ENCODE results near the gene DAPP1. TPM values are rescaled to one million over a fixed set of nuclear protein-coding genes. Genes with fewer than 3 reads are reported as not detected.

DAPP1 gene
- total and polyA plus RNA-seq, 2 donors (not counting 1 experiment from before 2014, with no cell fraction given), result not detected

- TF ChIP-seq, protein P1, sequence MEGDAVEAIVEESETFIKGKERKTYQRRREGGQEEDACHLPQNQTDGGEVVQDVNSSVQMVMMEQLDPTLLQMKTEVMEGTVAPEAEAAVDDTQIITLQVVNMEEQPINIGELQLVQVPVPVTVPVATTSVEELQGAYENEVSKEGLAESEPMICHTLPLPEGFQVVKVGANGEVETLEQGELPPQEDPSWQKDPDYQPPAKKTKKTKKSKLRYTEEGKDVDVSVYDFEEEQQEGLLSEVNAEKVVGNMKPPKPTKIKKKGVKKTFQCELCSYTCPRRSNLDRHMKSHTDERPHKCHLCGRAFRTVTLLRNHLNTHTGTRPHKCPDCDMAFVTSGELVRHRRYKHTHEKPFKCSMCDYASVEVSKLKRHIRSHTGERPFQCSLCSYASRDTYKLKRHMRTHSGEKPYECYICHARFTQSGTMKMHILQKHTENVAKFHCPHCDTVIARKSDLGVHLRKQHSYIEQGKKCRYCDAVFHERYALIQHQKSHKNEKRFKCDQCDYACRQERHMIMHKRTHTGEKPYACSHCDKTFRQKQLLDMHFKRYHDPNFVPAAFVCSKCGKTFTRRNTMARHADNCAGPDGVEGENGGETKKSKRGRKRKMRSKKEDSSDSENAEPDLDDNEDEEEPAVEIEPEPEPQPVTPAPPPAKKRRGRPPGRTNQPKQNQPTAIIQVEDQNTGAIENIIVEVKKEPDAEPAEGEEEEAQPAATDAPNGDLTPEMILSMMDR (conservative IDR thresholded peaks at IDR 0.05 in 1 of 2, IDR thresholded peaks at IDR 0.05 in 1 of 2; ENCODE audit: low read depth in 1 of 2, low read length in 2 of 2), result no peak
- TF ChIP-seq EZH2 (IDR thresholded peaks at IDR 0.05; ENCODE audit: low read length, missing control alignments), result no peak
- Histone ChIP-seq H2AFZ (ENCODE audit: low read length) (no peak overlapping the region), H4K20me1 (ENCODE audit: control insufficient read depth, extremely low read depth, insufficient read depth, low read length) (no peaks in the 10 kb centered on the region), H3K4me3 (replicated peaks in 1 of 4; ENCODE audit: control extremely low read depth in 1 of 4, insufficient read depth in 1 of 4, low read depth in 3 of 4, low read length in 4 of 4) (no peak overlapping the region), H3K9ac (ENCODE audit: insufficient read depth, low read length) (no peak overlapping the region), H3K9me3 (ENCODE audit: control insufficient read depth, insufficient read depth, low read depth, low read length) (no peaks in the 10 kb centered on the region), H3K4me1 (ENCODE audit: control insufficient read depth, extremely low read depth, insufficient read depth, low read length) (no peaks in the 10 kb centered on the region), H3K36me3 (ENCODE audit: control insufficient read depth, insufficient read depth, low read length) (no peaks in the 10 kb centered on the region), H3K27ac (ENCODE audit: insufficient read depth, low read length) (no peak overlapping the region), H3K79me2 (ENCODE audit: control insufficient read depth, insufficient read depth, low read length) (no peaks in the 10 kb centered on the region), H3K4me2 (ENCODE audit: extremely low read depth, insufficient read depth, low read length) (no peak overlapping the region), H3K27me3 (ENCODE audit: control insufficient read depth, insufficient read depth, low read length) (no peaks in the 10 kb centered on the region)
- no peak for DNase-seq (ENCODE audit: low read depth in 2 of 2)
Measured at GRCh38 chr4:99917575-99917974, 100.9 kb downstream of the DAPP1 start.

DNA sequence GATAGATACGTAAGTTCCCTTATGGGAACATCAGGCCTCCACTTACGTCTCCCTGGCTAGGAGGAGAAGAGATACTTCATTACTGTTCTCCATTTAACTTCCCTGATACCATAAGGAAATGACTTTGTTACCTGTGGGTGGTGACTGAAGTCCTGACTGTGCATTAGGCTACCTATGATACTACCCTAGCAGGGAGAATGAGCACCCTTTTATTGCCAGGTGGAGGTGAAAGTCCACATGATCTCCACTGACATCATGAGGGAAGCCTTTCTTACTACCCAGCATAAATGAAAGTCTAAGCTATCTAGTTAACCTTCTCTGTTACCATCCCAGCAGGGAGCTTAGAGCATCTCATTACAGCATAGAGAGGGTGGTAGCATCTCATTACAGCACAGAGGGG, 102.0 kb downstream of the DAPP1 start:
- Histone ChIP-seq H2AFZ (ENCODE audit: low read length) (no peak overlapping the region), H3K4me1 (ENCODE audit: control insufficient read depth, extremely low read depth, insufficient read depth, low read length) (no peaks in the 10 kb centered on the region), H3K9me3 (ENCODE audit: control insufficient read depth, insufficient read depth, low read depth, low read length) (no peaks in the 10 kb centered on the region), H3K4me2 (ENCODE audit: extremely low read depth, insufficient read depth, low read length) (no peak overlapping the region), H4K20me1 (ENCODE audit: control insufficient read depth, extremely low read depth, insufficient read depth, low read length) (no peaks in the 10 kb centered on the region), H3K27me3 (ENCODE audit: control insufficient read depth, insufficient read depth, low read length) (no peaks in the 10 kb centered on the region), H3K4me3 (replicated peaks in 1 of 4; ENCODE audit: control extremely low read depth in 1 of 4, insufficient read depth in 1 of 4, low read depth in 3 of 4, low read length in 4 of 4) (no peak overlapping the region), H3K27ac (ENCODE audit: insufficient read depth, low read length) (no peak overlapping the region), H3K79me2 (ENCODE audit: control insufficient read depth, insufficient read depth, low read length) (no peaks in the 10 kb centered on the region), H3K9ac (ENCODE audit: insufficient read depth, low read length) (no peak overlapping the region), H3K36me3 (ENCODE audit: control insufficient read depth, insufficient read depth, low read length) (no peaks in the 10 kb centered on the region)
- no peak for TF ChIP-seq EZH2 (IDR thresholded peaks at IDR 0.05; ENCODE audit: low read length, missing control alignments)
- TF ChIP-seq, protein P1 (conservative IDR thresholded peaks at IDR 0.05 in 1 of 2, IDR thresholded peaks at IDR 0.05 in 1 of 2; ENCODE audit: low read depth in 1 of 2, low read length in 2 of 2), result no peak
- no peak for DNase-seq (ENCODE audit: low read depth in 2 of 2)

Other genes with a start within 250 kb of the DAPP1 start
- 0.26 and 0.83 TPM in 2 replicates for gene MTTP, start 242.0 kb upstream of the DAPP1 start, total RNA-seq
- gene MTTP, start 242.0 kb upstream of the DAPP1 start, polyA plus RNA-seq, result 0.03 and 0.05 TPM in 2 replicates
- gene C4orf54, start 159.0 kb upstream of the DAPP1 start, total RNA-seq, result under 0.01 TPM in 1 of 2 replicates, not detected in the other
- 0.01 TPM in 2 replicates for gene C4orf54, start 159.0 kb upstream of the DAPP1 start, polyA plus RNA-seq
- gene LAMTOR3, start 77.6 kb downstream of the DAPP1 start, total RNA-seq, result 23.4 and 24.1 TPM in 2 replicates
- gene LAMTOR3, start 77.6 kb downstream of the DAPP1 start, polyA plus RNA-seq, result 68.1 and 95.5 TPM in 2 replicates
- gene DNAJB14, start 129.8 kb downstream of the DAPP1 start, total RNA-seq, result 30.0 and 41.5 TPM in 2 replicates
- 17.8 and 25.1 TPM in 2 replicates for gene DNAJB14, start 129.8 kb downstream of the DAPP1 start, polyA plus RNA-seq
- 108 and 132 TPM in 2 replicates for gene H2AZ1, start 133.4 kb downstream of the DAPP1 start, total RNA-seq
- 275 and 639 TPM in 2 replicates for gene H2AZ1, start 133.4 kb downstream of the DAPP1 start, polyA plus RNA-seq

Data from fibroblast of lung (primary cell).